T-cell (primary cell): ENCODE data around the gene COG5. TPM values are rescaled to one million over a fixed set of nuclear protein-coding genes. Genes with fewer than 3 reads are reported as not detected.
A peak's percentile ranks its signal among the peaks of the same experiment; 100 is the strongest.

Experiments
- ATAC-seq, 4 experiments: fragments of 200-7000 bp in 3 of 4; fragments of 150-1000 bp in 1 of 4; cut with Tn5 transposase; replicated peaks in 1 of 4; 1 replicate in 3 of 4; 2 replicates in 1 of 4; pipeline ENCODE4 v1.10.0; 2021; ENCODE audit warnings: moderate library complexity in 3 of 4, mild to moderate bottlenecking in 2 of 4, moderate number of reproducible peaks in 1 of 4
- CTCF ChIA-PET, 2 donors: fragments of 300-600 bp; sonication (Branson Sonifier 250); formaldehyde crosslinking; loops; one replicate each; lab custom pipeline; 2022; ENCODE audit warnings: antibody characterized with exemption in 2 of 2; lab: Charles Lee
- POLR2A ChIA-PET, 2 donors: fragments of 300-600 bp; sonication (Branson Sonifier 250); formaldehyde crosslinking; loops; one replicate each; lab custom pipeline; 2022; ENCODE audit warnings: antibody characterized with exemption in 2 of 2; lab: Charles Lee
- DNase-seq, 35 experiments: peaks; one replicate each; pipeline versions ENCODE4 v3.0.0 to v3.0.0-alpha.2; 2013 to 2023
- H3K27ac ChIP-seq: one replicate; pipeline ENCODE4 v1.5.1; 2013; ENCODE audit warnings: low read length
- H3K27me3 ChIP-seq, 2 experiments: replicated peaks in 1 of 2; 1 replicate in 1 of 2; 2 replicates in 1 of 2; pipeline versions ENCODE4 v1.6.1 to v1.7.0; 2013; ENCODE audit warnings: low read length in 1 of 2, mixed read lengths in 1 of 2; ENCODE audit not compliant: control insufficient read depth in 2 of 2, insufficient read depth in 2 of 2; ENCODE audit errors: extremely low read depth in 1 of 2
- H3K36me3 ChIP-seq, 2 donors: 1 replicate in 1 of 2; 2 replicates in 1 of 2; pipeline versions ENCODE4 v1.6.1 to v1.7.0; 2013; ENCODE audit warnings: low read length in 1 of 2; ENCODE audit not compliant: control insufficient read depth in 2 of 2, insufficient read depth in 1 of 2; ENCODE audit errors: extremely low read depth in 1 of 2
- H3K4me1 ChIP-seq, 2 experiments: 1 replicate in 1 of 2; 2 replicates in 1 of 2; pipeline versions ENCODE4 v1.6.1 to v1.7.0; 2013; ENCODE audit warnings: low read length in 2 of 2, mixed read lengths in 1 of 2; ENCODE audit not compliant: insufficient read depth in 2 of 2, control insufficient read depth in 1 of 2; ENCODE audit errors: extremely low read depth in 1 of 2
- H3K4me3 ChIP-seq, 2 donors: 1 replicate in 1 of 2; 2 replicates in 1 of 2; pipeline versions ENCODE4 v1.5.1 to v1.7.0; 2013; ENCODE audit warnings: mild to moderate bottlenecking in 2 of 2, low read length in 1 of 2, moderate library complexity in 1 of 2; ENCODE audit not compliant: control insufficient read depth in 1 of 2; ENCODE audit errors: extremely low read depth in 1 of 2
- H3K9me3 ChIP-seq: 2 replicates; pipeline ENCODE4 v1.7.0; 2013
- H3K27ac Mint-ChIP-seq, 2 donors: one replicate each; pipeline ENCODE4 v1.8.0; 2020 to 2021; ENCODE audit warnings: mild to moderate bottlenecking in 2 of 2, mixed read lengths in 2 of 2
- H3K27me3 Mint-ChIP-seq, 2 donors: one replicate each; pipeline ENCODE4 v1.8.0; 2021 to 2022; ENCODE audit warnings: mixed read lengths in 2 of 2
- H3K36me3 Mint-ChIP-seq: one replicate; pipeline ENCODE4 v1.8.0; 2021; ENCODE audit warnings: mixed read lengths
- H3K4me1 Mint-ChIP-seq, 3 donors: one replicate each; pipeline ENCODE4 v1.8.0; 2020 to 2022; ENCODE audit warnings: mixed read lengths in 3 of 3, mild to moderate bottlenecking in 1 of 3
- H3K4me3 Mint-ChIP-seq, 3 donors: one replicate each; pipeline ENCODE4 v1.8.0; 2020 to 2022; ENCODE audit warnings: mild to moderate bottlenecking in 3 of 3, mixed read lengths in 3 of 3, moderate library complexity in 3 of 3
- H3K9me3 Mint-ChIP-seq, 3 donors: one replicate each; pipeline ENCODE4 v1.8.0; 2020 to 2022; ENCODE audit warnings: mixed read lengths in 3 of 3
- WGBS: methylation state at CpG from one replicate; pipeline ENCODE4 v1.1.5; 2013; ENCODE audit warnings: missing lambda C conversion rate; ENCODE audit not compliant: insufficient coverage; 5-methylcytosine and 5-hydroxymethylcytosine counted together
- total RNA-seq, 35 experiments: library from RNA in 6 of 35; stranded (reverse) in 6 of 35; fragments of 120-200 nt in 1 of 35; gene quantifications; one replicate each; pipeline versions ENCODE4 v1.2.1 to v1.2.4 and lab custom pipeline; 2013 to 2026

The COG5 gene
- total RNA-seq, 5 donors from 2014 or later (not counting 1 experiment from before 2014, with no cell fraction given), result 37.3 to 83.8 (median 55.4) TPM

DNA sequence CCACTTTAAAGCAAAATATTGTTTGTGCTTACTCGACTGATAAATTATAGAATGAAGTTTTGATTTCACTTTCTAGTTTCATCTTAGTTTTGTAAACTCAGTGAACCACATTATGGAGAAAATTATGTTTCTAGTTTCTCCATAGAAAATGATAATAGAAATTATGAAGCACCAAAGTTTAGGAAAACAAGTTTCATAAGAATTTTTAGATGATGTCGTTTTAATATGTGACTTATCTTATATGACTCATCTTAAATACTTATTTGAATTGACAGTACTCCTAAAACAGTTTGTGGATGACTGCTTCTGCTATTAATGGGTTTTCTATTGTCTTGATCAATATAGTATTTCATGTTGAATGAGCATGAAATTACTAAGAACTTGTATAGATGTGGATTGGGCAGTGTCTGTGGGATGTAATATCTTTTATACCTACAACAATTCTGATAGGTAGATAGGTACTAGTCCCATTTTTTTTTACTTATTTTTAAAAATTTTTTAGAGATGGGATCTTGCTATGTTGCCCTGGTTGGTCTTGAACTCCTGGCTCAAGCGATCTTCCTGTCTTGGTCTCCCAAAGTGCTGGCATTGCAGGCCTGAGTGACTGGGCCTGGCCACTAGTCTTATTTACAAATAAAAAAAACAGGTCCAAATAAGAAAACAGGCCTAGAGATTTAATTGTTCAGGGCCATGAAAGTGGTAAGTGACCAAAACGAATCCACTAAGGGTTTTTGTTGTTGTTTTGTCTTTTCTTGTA lies 391.3 kb downstream of the COG5 start:
- Histone ChIP-seq H3K9me3 (no peaks in the 10 kb centered on the region), H3K27me3 (no peaks in the 10 kb centered on the region), H3K4me1 (peaks cover 25% of the 10 kb centered on the region in 2 experiments), H3K36me3 (no peaks in the 10 kb centered on the region), H3K27ac (no peak overlapping the region), H3K4me3 (no peak overlapping the region)
- ChIA-PET POLR2A (interaction anchor here (0.6 to 1.2 kb wide), 7 partner anchors 22 to 891 kb away, joined by 3 to 9 read pairs (median 4); no protein-coding TSS in a partner anchor), CTCF (interaction anchor here (0.6 to 0.8 kb wide), 6 partner anchors 16 to 405 kb away, joined by 4 to 6 read pairs (median 4); no protein-coding TSS in a partner anchor)
- Mint-ChIP-seq H3K4me1 (peaks cover 66 to 71% (median 71%) of the 10 kb centered on the region in 3 donors), H3K27ac (peak overlapping the region; percentile 31 to 46), H3K9me3 (no peaks in the 10 kb centered on the region), H3K36me3 (peaks cover 18% of the 10 kb centered on the region), H3K27me3 (no peaks in the 10 kb centered on the region), H3K4me3 (peak overlapping the region; percentile 21 to 59 (median 36))
- WGBS, result no CpG with 5 or more reads among the region's 4 CpGs
- ATAC-seq (no peak), DNase-seq (no peak)

DNA sequence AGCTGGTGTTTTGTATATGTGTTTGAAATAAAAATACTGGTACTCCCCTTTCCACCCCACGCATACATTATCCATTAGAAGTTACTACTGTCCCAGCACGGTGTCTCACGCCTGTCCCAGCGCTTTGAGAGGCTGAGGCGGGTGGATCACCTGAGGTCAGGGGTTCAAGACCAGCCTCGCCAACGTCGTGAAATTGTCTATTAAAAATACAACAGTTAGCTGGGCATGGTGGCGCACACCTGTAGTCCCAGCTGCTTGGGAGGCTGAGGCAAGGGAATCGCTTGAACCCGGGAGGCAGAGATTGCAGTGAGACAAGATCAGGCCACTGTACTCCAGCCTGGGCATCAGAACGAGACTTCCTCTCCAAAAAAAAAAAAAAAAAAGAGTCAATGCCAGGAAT lies 392.2 kb downstream of the COG5 start:
- H3K27ac Mint-ChIP-seq, result peak overlapping the region in 1 of 2 donors; percentile 34
- peak overlapping the region; percentile 17 to 43 (median 17) for H3K4me3 Mint-ChIP-seq
- H3K27me3 Mint-ChIP-seq, result no peaks in the 10 kb centered on the region
- no peaks in the 10 kb centered on the region for H3K9me3 ChIP-seq
- no peak for DNase-seq
- H3K36me3 ChIP-seq, result no peaks in the 10 kb centered on the region
- no peak overlapping the region for H3K4me3 ChIP-seq
- H3K9me3 Mint-ChIP-seq, result no peaks in the 10 kb centered on the region
- WGBS, result 100% methylated on average over 4 of the region's 12 CpGs
- H3K36me3 Mint-ChIP-seq, result peaks cover 12% of the 10 kb centered on the region
- ATAC-seq, result no peak
- POLR2A ChIA-PET, result interaction anchor here (0.5 to 1.2 kb wide), 9 partner anchors 23 to 890 kb away, joined by 3 to 9 read pairs (median 4); no protein-coding TSS in a partner anchor
- peaks cover 25 to 34% of the 10 kb centered on the region in 2 experiments for H3K4me1 ChIP-seq
- CTCF ChIA-PET, result interaction anchor here (0.6 to 0.8 kb wide), 6 partner anchors 17 to 404 kb away, joined by 4 to 6 read pairs (median 4); no protein-coding TSS in a partner anchor
- H3K4me1 Mint-ChIP-seq, result peaks cover 59 to 69% (median 65%) of the 10 kb centered on the region in 3 donors
- H3K27ac ChIP-seq, result no peak overlapping the region
- H3K27me3 ChIP-seq, result no peaks in the 10 kb centered on the region

DNA sequence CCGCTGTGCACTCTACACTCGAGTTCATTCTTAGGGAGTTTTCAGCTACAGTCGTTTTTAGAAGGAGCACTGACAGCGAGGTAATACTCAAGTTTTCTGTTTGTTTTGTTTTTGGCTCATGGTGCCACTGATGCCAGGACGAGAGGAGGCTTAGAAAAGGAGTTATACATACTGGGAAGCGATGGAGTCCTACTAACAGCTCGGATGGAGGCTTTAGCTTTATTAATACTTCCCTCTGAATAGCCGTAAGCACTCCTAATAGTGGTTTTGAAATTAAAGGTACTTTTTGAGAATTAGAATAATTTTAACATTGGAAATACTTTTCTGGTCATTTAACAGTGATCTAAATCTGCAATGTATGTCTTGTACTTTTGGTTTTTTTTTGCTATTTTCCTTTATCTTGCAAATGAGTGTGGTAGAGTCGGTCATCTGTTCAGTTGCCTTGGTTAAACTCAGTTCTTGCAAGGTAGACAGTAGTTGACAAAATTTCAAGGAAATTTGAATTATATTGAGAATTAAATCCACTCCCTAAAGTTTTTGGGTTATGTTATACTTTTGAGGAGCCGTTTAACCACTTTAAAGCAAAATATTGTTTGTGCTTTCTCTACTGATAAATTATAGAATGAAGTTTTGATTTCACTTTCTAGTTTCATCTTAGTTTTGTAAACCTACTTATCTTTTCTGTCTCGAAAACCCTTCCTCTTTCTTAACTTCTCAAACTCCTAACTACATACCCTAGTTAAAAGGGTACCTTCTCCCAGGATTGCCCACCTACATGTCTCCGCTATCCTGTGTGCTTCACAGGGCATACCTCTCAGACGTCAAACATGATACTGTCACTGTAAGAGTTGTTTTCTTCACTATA lies 393.4 kb downstream of the COG5 start:
- ChIA-PET CTCF (interaction anchor here (0.9 to 4.5 kb wide), 6 partner anchors 9 to 573 kb away, joined by 3 to 101 read pairs (median 3); no protein-coding TSS in a partner anchor), POLR2A (interaction anchor here (0.6 to 3.7 kb wide), 13 partner anchors 10 to 721 kb away, joined by 3 to 76 read pairs (median 4); partner anchors contain the start of gene CBLL1 (in 1 of the 2))
- no peak for ATAC-seq
- Mint-ChIP-seq H3K4me3 (peak overlapping the region; percentile 93 to 98 (median 94)), H3K9me3 (no peaks in the 10 kb centered on the region), H3K36me3 (peaks cover 12% of the 10 kb centered on the region), H3K27me3 (peaks cover 0 to 2% of the 10 kb centered on the region in 2 donors), H3K4me1 (peaks cover 47 to 62% (median 55%) of the 10 kb centered on the region in 3 donors), H3K27ac (peak overlapping the region; percentile 94 to 100)
- Histone ChIP-seq H3K4me3 (peak overlapping the region; percentile 71 to 92), H3K4me1 (peaks cover 21 to 35% of the 10 kb centered on the region in 2 experiments), H3K27me3 (no peaks in the 10 kb centered on the region), H3K36me3 (no peaks in the 10 kb centered on the region), H3K9me3 (no peaks in the 10 kb centered on the region), H3K27ac (peak overlapping the region; percentile 96)
- 0% methylated on average over 4 of the region's 13 CpGs for WGBS
- no peak for DNase-seq

DNA sequence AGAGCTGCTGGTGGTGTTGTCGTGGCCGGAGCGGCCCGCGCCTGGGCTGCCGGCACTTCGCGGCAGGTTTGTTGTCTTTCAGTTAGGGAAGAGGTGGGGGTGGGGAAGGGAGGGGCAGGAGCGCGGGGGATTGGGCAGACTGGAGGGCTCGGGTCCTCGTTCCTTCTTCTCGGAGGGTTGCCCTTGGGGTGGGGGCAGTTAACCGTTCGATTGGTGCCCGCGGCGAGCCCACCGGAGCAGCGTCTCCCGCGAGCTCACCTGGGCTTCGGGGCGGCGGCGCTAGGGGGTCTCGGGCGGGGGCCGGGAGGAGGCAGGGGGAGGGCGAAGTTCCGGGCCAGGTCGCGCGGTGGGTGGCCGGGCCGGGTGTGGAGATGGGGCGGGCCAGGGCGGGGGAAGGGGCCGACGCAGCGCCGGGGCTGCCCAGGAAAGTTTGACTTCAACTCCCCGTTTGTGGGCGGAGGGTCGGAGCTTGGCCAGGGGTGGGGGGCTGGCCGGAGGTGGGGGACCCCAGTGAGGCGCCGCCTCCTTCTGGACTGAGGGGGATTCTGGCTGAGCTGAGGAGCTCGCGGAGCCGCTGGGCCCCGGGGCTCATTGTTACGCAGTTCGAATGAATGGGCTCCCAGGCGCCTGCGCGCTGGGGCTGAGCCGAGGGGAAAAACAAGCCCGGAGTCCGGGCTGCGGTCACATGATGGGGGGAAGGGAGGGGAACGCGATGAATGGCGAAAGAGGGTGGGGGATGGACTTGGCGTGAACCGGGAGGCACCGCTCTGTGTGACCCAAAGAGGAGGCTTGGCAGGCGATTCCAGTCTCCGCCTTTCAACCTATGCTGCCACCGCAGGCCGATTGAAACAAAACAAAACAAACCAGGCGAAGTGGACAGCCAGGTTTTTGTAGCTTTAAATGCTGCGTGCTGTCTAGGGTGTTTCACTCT lies 394.3 kb downstream of the COG5 start:
- no peaks in the 10 kb centered on the region for H3K36me3 ChIP-seq
- CTCF ChIA-PET, result interaction anchor here (0.6 to 4.5 kb wide), 18 partner anchors 8 to 1009 kb away, joined by 3 to 101 read pairs (median 4); partner anchors contain the start of genes CCDC71L (in 1 of the 2) and PIK3CG (in 1 of the 2)
- peak overlapping the region; percentile 96 for H3K27ac ChIP-seq
- POLR2A ChIA-PET, result interaction anchor here (0.6 to 3.7 kb wide), 36 partner anchors 11 to 1638 kb away, joined by 3 to 76 read pairs (median 5); partner anchors contain the start of genes CBLL1 (in 1 of the 2), NAMPT (in 1 of the 2) and RINT1 (in 1 of the 2)
- peaks cover 10% of the 10 kb centered on the region for H3K36me3 Mint-ChIP-seq
- peak overlapping the region; percentile 93 to 98 (median 94) for H3K4me3 Mint-ChIP-seq
- peaks cover 19 to 32% of the 10 kb centered on the region in 2 experiments for H3K4me1 ChIP-seq
- WGBS, result 0% methylated on average over 46 of the region's 73 CpGs
- DNase-seq (peak; percentile 54 to 88 (median 79)), ATAC-seq (peak; percentile 2 to 8 (median 6))
- H3K4me1 Mint-ChIP-seq, result peaks cover 38 to 53% (median 46%) of the 10 kb centered on the region in 3 donors
- peaks cover 2 to 5% of the 10 kb centered on the region in 2 donors for H3K27me3 Mint-ChIP-seq
- no peaks in the 10 kb centered on the region for H3K27me3 ChIP-seq
- H3K9me3 ChIP-seq, result no peaks in the 10 kb centered on the region
- H3K9me3 Mint-ChIP-seq, result no peaks in the 10 kb centered on the region
- peak overlapping the region; percentile 99 to 100 for H3K27ac Mint-ChIP-seq
- H3K4me3 ChIP-seq, result peak overlapping the region; percentile 79 to 92
